ENCODE measurements around the gene MYH2.

The MYH2 gene

GRCh38 chr17:10518271-10519037, 31.0 kb downstream of the MYH2 start, which contains the start of gene MYH1:
Gene MYH1 (minus strand): TSS chr17:10518542. CDS start chr17:10516642, 1,900 bp downstream.
- no peak for FAIRE-seq
- no peak for DNase-seq (ENCODE audit: extremely low spot score, insufficient read length, low read depth)

- FAIRE-seq (no peak), DNase-seq (ENCODE audit: extremely low spot score, insufficient read length, low read depth) (no peak)
These were observed 32.8 kb downstream of the MYH2 start for GRCh38 chr17:10516638-10517037.

GRCh38 chr17:10516065-10516464, 33.4 kb downstream of the MYH2 start:
- no peak for FAIRE-seq
- no peak for DNase-seq (ENCODE audit: extremely low spot score, insufficient read length, low read depth)

GRCh38 chr17:10513299-10514067, 36.0 kb downstream of the MYH2 start:
- no peak for DNase-seq (ENCODE audit: extremely low spot score, insufficient read length, low read depth)
- no peak for FAIRE-seq

- no peak for FAIRE-seq
- no peak for DNase-seq (ENCODE audit: extremely low spot score, insufficient read length, low read depth)
These were observed 36.6 kb downstream of the MYH2 start for GRCh38 chr17:10512856-10513255.

- DNase-seq (ENCODE audit: extremely low spot score, insufficient read length, low read depth) (no peak), FAIRE-seq (no peak)
These were observed 49.5 kb downstream of the MYH2 start for GRCh38 chr17:10499950-10500349.

GRCh38 chr17:10492004-10492403, 57.5 kb downstream of the MYH2 start:
- DNase-seq (ENCODE audit: extremely low spot score, insufficient read length, low read depth) (no peak), FAIRE-seq (no peak)

- FAIRE-seq (no peak), DNase-seq (ENCODE audit: extremely low spot score, insufficient read length, low read depth) (no peak)
These were observed 67.2 kb downstream of the MYH2 start for GRCh38 chr17:10482252-10482651.

- FAIRE-seq = no peak
- no peak for DNase-seq (ENCODE audit: extremely low spot score, insufficient read length, low read depth)
These were observed 71.8 kb downstream of the MYH2 start for GRCh38 chr17:10477701-10478100.

GRCh38 chr17:10474536-10474935, 74.9 kb downstream of the MYH2 start:
- DNase-seq (ENCODE audit: extremely low spot score, insufficient read length, low read depth) (no peak), FAIRE-seq (no peak)

- FAIRE-seq (no peak), DNase-seq (ENCODE audit: extremely low spot score, insufficient read length, low read depth) (no peak)
These were observed 77.6 kb downstream of the MYH2 start for GRCh38 chr17:10471858-10472257.
